Neuron (in vitro differentiated cells): Measurements from ENCODE around the gene OXLD1.
"Not testable (repeated sequence)": the region's sequence is repeated elsewhere in the genome, so short reads cannot be mapped to it uniquely, and the experiment has no call there.

Experiments
- H2AFZ ChIP-seq: one replicate; pipeline ENCODE4 v1.6.1; 2013; ENCODE audit warnings: low read depth, mild to moderate bottlenecking, inconsistent platforms, low read length, moderate library complexity
- H3K27me3 ChIP-seq: one replicate; pipeline ENCODE4 v1.6.1; 2013; ENCODE audit warnings: low read length; ENCODE audit not compliant: insufficient read depth
- H3K36me3 ChIP-seq: one replicate; pipeline ENCODE4 v1.6.1; 2013; ENCODE audit warnings: low read length; ENCODE audit not compliant: insufficient read depth
- H3K4me1 ChIP-seq: one replicate; pipeline ENCODE4 v1.6.1; 2013; ENCODE audit warnings: low read length; ENCODE audit not compliant: insufficient read depth
- H3K4me3 ChIP-seq: 2 replicates; pipeline ENCODE4 v1.5.1; 2013; ENCODE audit warnings: mild to moderate bottlenecking, low read length, moderate library complexity
- H3K9me3 ChIP-seq: one replicate; pipeline ENCODE4 v1.6.1; 2013; ENCODE audit warnings: low read length

The OXLD1 gene

DNA sequence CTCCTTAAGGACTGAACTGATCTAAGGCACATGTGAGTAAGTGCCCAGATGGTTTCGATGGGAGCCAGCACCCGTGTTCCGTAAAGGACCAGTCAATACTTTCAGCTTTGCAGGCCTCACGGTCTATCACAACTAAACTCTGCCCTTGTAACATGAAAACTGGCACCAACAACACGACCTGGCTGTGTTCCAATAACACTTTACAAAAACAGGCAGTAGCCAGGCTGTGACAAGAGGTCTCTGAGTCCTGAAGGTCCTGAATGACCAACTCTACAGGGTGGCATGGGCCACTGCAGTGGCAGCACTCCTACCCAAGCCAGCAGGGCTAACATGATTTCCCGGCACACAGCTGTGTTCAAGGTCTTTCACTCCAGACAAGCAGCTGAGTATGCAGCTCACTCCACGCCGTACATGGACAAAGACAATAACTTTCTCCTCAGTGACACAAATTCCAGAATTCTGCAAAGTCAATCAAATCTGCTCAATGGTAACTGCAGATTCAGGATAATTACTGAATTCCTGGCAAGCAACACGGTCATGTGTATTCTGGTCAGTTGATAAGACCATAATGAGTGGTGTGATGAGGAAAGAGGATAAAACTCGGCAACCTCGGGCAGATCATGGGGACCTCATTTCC is 44.8 kb downstream of the OXLD1 start:
- Histone ChIP-seq H3K27me3 (no peaks in the 10 kb centered on the region), H3K36me3 (peaks cover 70% of the 10 kb centered on the region), H3K4me1 (no peaks in the 10 kb centered on the region)

DNA sequence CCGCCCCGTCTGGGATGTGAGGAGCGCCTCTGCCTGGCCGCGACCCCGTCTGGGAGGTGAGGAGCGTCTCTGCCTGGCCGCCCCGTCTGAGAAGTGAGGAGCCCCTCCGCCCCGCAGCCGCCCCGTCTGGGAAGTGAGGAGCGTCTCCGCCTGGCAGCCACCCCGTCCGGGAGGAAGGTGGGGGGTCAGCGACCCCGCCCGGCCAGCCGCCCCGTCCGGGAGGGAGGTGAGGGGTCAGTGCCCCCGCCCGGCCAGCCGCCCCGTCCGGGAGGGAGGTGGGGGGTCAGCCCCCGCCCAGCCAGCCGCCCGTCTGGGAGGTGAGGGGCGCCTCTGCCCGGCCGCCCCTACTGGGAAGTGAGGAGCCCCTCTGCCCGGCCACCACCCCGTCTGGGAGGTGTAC is 48.1 kb downstream of the OXLD1 start:
- not testable (repeated sequence) for H3K9me3 ChIP-seq, H2AFZ ChIP-seq, H3K4me1 ChIP-seq, H3K27me3 ChIP-seq, H3K4me3 ChIP-seq
- H3K36me3 ChIP-seq = peaks cover 59% of the 10 kb centered on the region

More for the DNA sequence above, 44.8 kb downstream of the OXLD1 start:
- Histone ChIP-seq H2AFZ (no peak overlapping the region), H3K9me3 (peaks cover 7% of the 10 kb centered on the region), H3K4me3 (no peak overlapping the region)

DNA sequence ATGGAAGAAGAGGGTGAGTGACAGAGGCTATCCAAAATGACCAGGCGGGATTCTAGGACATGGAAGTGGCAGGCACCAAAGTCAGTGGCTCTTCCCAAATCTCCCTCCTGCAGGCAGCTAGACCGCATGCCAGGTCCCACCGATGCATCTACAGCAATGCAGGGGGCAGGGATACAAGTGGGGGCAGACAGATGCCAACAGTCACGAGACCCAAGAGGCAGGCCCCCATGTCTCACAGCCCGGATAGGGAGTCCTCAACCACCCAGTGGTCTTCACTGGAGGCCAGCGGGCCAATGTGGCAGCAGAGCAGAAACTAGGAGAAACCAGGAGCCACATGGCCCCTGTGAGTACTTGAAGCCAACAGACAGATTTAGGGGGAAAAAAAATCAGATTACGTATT is 49.5 kb downstream of the OXLD1 start:
- Histone ChIP-seq H2AFZ (no peak overlapping the region), H3K9me3 (peaks cover 2% of the 10 kb centered on the region), H3K4me3 (no peak overlapping the region), H3K27me3 (no peaks in the 10 kb centered on the region), H3K4me1 (peaks cover 2% of the 10 kb centered on the region), H3K36me3 (peaks cover 57% of the 10 kb centered on the region)

DNA sequence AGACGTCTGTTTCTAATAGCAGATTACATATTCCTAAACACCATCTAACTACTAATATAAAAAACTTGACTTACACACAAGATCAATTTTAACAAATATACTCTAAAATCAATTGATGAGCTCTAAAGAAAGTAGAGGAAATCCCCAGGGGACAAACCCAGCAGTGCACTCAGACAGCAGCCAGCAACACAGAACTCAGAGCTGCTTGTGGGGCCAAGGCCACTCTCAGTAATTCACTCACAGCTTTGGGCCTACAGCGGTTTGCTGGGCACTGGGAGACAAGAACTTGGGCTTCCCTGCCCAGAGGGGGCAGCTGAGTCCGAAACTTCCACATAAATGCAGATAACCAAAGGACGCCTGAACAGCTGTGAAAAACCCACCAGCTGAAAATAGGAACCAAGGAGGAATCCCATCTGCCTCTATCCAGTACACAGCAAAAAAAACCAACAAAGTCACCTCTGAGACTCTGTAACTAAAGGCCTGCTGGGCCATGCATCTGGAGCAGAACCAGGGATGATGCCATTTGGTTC is 50.9 kb downstream of the OXLD1 start:
- Histone ChIP-seq H3K27me3 (no peaks in the 10 kb centered on the region), H2AFZ (no peak overlapping the region), H3K4me1 (peaks cover 2% of the 10 kb centered on the region), H3K36me3 (peaks cover 43% of the 10 kb centered on the region), H3K9me3 (peaks cover 2% of the 10 kb centered on the region), H3K4me3 (no peak overlapping the region)
